SK-N-SH (cell line): Measurements from ENCODE around the gene ITGA2B. TPM values are rescaled to one million over a fixed set of nuclear protein-coding genes. Genes with fewer than 3 reads are reported as not detected.

Experiments
- CTCF ChIA-PET: fragments of 300-600, 350-600 bp; formaldehyde crosslinking; extraction: SDS; loops from one replicate; lab custom pipeline; 2021; lab: Yijun Ruan, JAX
- POLR2A ChIA-PET: fragments of 350-600 bp; sonication (Branson Sonifier 250); formaldehyde crosslinking; extraction: SDS; loops from one replicate; lab custom pipeline; 2020; ENCODE audit warnings: antibody characterized with exemption, inconsistent platforms; lab: Yijun Ruan, JAX
- DNase-seq: peaks from one replicate; pipeline ENCODE4 v3.0.0; 2012
- H2AFZ ChIP-seq: fragments of 200-600 bp; sonication (generic); 2 replicates; pipeline ENCODE4 v1.8.1; 2016; ENCODE audit warnings: antibody characterized with exemption, mild to moderate bottlenecking, low read depth
- H3F3A ChIP-seq: fragments of 200-600 bp; sonication (generic); replicated peaks from 2 replicates; pipeline ENCODE3; 2016; ENCODE audit warnings: antibody characterized with exemption, mild to moderate bottlenecking; ENCODE audit not compliant: insufficient read depth
- H3K27ac ChIP-seq, 2 experiments: fragments of 200-500 bp in 1 of 2; fragments of 200-600 bp in 1 of 2; sonication (Bioruptor generic) in 1 of 2; sonication (generic), shearing (Covaris generic) in 1 of 2; 2 replicates each; pipeline versions ENCODE4 v1.5.1 to v1.6.1; 2014 to 2016; ENCODE audit warnings: low read depth in 2 of 2, inconsistent platforms in 1 of 2, low read length in 1 of 2, mild to moderate bottlenecking in 1 of 2, mixed read lengths in 1 of 2
- H3K27me3 ChIP-seq: fragments of 200-600 bp; sonication (generic), shearing (Covaris generic); 2 replicates; pipeline ENCODE4 v1.6.1; 2016; ENCODE audit warnings: mixed run types; ENCODE audit not compliant: insufficient read depth
- H3K36me3 ChIP-seq, 2 experiments: fragments of 200-500 bp in 1 of 2; fragments of 200-600 bp in 1 of 2; sonication (Bioruptor generic) in 1 of 2; sonication (generic) in 1 of 2; replicated peaks in 1 of 2; 2 replicates each; pipeline versions ENCODE3 to v1.5.1; 2014 to 2016; ENCODE audit warnings: low read length in 1 of 2, mild to moderate bottlenecking in 1 of 2; ENCODE audit not compliant: insufficient read depth in 2 of 2, control insufficient read depth in 1 of 2
- H3K4me1 ChIP-seq, 2 experiments: fragments of 200-500 bp in 1 of 2; fragments of 200-600 bp in 1 of 2; sonication (Bioruptor generic) in 1 of 2; sonication (generic), shearing (Covaris generic) in 1 of 2; 2 replicates each; pipeline versions ENCODE4 v1.5.1 to v1.6.1; 2014 to 2016; ENCODE audit warnings: low read depth in 1 of 2, low read length in 1 of 2, mixed run types in 1 of 2; ENCODE audit not compliant: insufficient read depth in 2 of 2, control insufficient read depth in 1 of 2
- H3K4me2 ChIP-seq: fragments of 200-600 bp; sonication (generic), shearing (Covaris generic); 2 replicates; pipeline ENCODE4 v1.6.1; 2017; ENCODE audit warnings: mixed run types
- H3K4me3 ChIP-seq, 2 experiments: fragments of 200-500 bp in 1 of 2; fragments of 200-600 bp in 1 of 2; sonication (Bioruptor generic) in 1 of 2; sonication (generic), shearing (Covaris generic) in 1 of 2; 2 replicates each; pipeline versions ENCODE4 v1.5.1 to v1.8.1; 2014 to 2016; ENCODE audit warnings: low read depth in 2 of 2, inconsistent platforms in 1 of 2, low read length in 1 of 2, mild to moderate bottlenecking in 1 of 2, mixed read lengths in 1 of 2, moderate library complexity in 1 of 2
- H3K79me2 ChIP-seq: fragments of 200-600 bp; sonication (generic); 2 replicates; pipeline ENCODE4 v1.8.1; 2017; ENCODE audit warnings: mild to moderate bottlenecking; ENCODE audit not compliant: insufficient read depth
- H3K9ac ChIP-seq: fragments of 200-600 bp; sonication (generic); 2 replicates; pipeline ENCODE4 v1.6.1; 2017; ENCODE audit warnings: mixed run types
- H3K9me2 ChIP-seq: fragments of 200-600 bp; sonication (generic); 2 replicates; pipeline ENCODE4 v1.6.1; 2017; ENCODE audit warnings: mixed run types
- H3K9me3 ChIP-seq: fragments of 200-600 bp; sonication (generic); 2 replicates; pipeline ENCODE4 v1.6.1; 2017; ENCODE audit warnings: mixed run types, mild to moderate bottlenecking, moderate library complexity
- H4K20me1 ChIP-seq: fragments of 200-600 bp; sonication (generic); 2 replicates; pipeline ENCODE4 v1.6.1; 2017; ENCODE audit warnings: mild to moderate bottlenecking, mixed run types; ENCODE audit not compliant: insufficient read depth
- CTCF ChIP-seq: fragments of 200-600 bp; sonication (generic); IDR thresholded peaks from 2 replicates; pipeline ENCODE4 v1.6.1; 2017; ENCODE audit warnings: antibody characterized with exemption, mild to moderate bottlenecking, moderate library complexity
- EP300 ChIP-seq, 2 experiments: IDR thresholded peaks; 2 replicates each; pipeline versions ENCODE4 v1.4.0 to v1.6.1; 2012; ENCODE audit warnings: borderline replicate concordance in 1 of 2, low read depth in 1 of 2, low read length in 1 of 2
- EZH2phosphoT487 ChIP-seq: fragments of 200-600 bp; sonication (generic); IDR thresholded peaks from 2 replicates; pipeline ENCODE4 v1.6.1; 2017; ENCODE audit warnings: low read depth, mixed run types, mild to moderate bottlenecking, antibody characterized with exemption, moderate library complexity, borderline replicate concordance
- FOSL2 ChIP-seq: IDR thresholded peaks from 2 replicates; pipeline ENCODE4 v1.4.0; 2012; ENCODE audit warnings: low read depth, mild to moderate bottlenecking, moderate library complexity, borderline replicate concordance
- JUND ChIP-seq: IDR thresholded peaks from 2 replicates; pipeline ENCODE4 v1.4.0; 2012
- MEF2A ChIP-seq: IDR thresholded peaks from 2 replicates; pipeline ENCODE4 v1.4.0; 2012; ENCODE audit warnings: low read depth, borderline replicate concordance
- NFIC ChIP-seq: IDR thresholded peaks from 2 replicates; pipeline ENCODE4 v1.4.0; 2012; ENCODE audit warnings: borderline replicate concordance
- POLR2AphosphoS5 ChIP-seq: IDR thresholded peaks from 2 replicates; pipeline ENCODE4 v1.6.1; 2012; ENCODE audit warnings: low read depth, low read length
- RFX5 ChIP-seq: IDR thresholded peaks from 2 replicates; pipeline ENCODE4 v1.6.1; 2012; ENCODE audit warnings: mild to moderate bottlenecking, improper control_type of control experiment, low read length
- SMC3 ChIP-seq: IDR thresholded peaks from 2 replicates; pipeline ENCODE4 v1.6.1; 2012; ENCODE audit warnings: low read depth, low read length, improper control_type of control experiment
- TEAD4 ChIP-seq: IDR thresholded peaks from 2 replicates; pipeline ENCODE4 v1.4.0; 2012; ENCODE audit warnings: mild to moderate bottlenecking, borderline replicate concordance; ENCODE audit not compliant: insufficient read depth
- USF2 ChIP-seq: fragments of 150-350 bp; IDR thresholded peaks from 2 replicates; pipeline ENCODE4 v1.6.1; 2017; ENCODE audit warnings: antibody characterized with exemption, low read length, low read depth, borderline replicate concordance
- WGBS: methylation state at CpG from one replicate; pipeline ENCODE4 v1.1.6; 2017; ENCODE audit warnings: low lambda C conversion rate; 5-methylcytosine and 5-hydroxymethylcytosine counted together
- polyA plus RNA-seq, 3 experiments: library from polyadenylated mRNA; depleted of rRNA; stranded (reverse); fragments of >200 nt; gene quantifications; 2 replicates each; pipeline ENCODE4 v1.2.3, GENCODE V29; 2012
- TF ChIP-seq, protein P1 (sequence below): IDR thresholded peaks from 2 replicates; pipeline ENCODE4 v1.6.1; 2012; ENCODE audit warnings: mild to moderate bottlenecking, low read depth, low read length, moderate library complexity
- TF ChIP-seq, protein P2 (sequence below): IDR thresholded peaks from 2 replicates; pipeline ENCODE4 v1.4.0; 2012; ENCODE audit warnings: low read depth, borderline replicate concordance
- TF ChIP-seq, protein P3 (sequence below): IDR thresholded peaks from 2 replicates; pipeline ENCODE4; 2012

ITGA2B gene
- polyA plus RNA-seq, 1 of the 3 experiments (the other 2 are of a cell fraction): 1.3 TPM

DNA sequence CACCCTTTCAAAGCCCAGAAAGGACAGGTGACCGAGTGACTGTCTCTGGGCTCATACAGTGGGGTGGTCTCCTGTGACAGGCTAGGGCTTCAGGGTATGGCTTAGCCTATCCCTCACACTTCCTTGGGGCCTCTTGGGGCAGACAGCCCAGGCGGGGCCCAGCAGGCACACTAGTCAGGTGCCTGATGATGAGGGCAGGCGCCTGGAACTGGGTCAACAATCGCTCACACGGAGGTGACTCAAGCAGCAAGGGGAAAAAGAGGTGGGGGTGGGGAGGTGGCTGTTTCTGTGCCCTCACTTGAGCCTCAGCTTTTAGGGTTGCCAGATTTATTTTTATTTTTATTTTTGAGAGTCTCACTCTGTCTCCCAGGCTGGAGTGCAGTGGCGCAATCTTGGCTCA lies 50.7 kb downstream of the ITGA2B start:
- Histone ChIP-seq H3K9me2 (no peaks in the 10 kb centered on the region), H2AFZ (no peak overlapping the region), H3K79me2 (no peaks in the 10 kb centered on the region), H3K9me3 (no peaks in the 10 kb centered on the region), H3K4me2 (no peak overlapping the region)
- TF ChIP-seq USF2 (no peak), NFIC (no peak), MEF2A (no peak), FOSL2 (no peak), TEAD4 (no peak), EP300 (IDR thresholded peaks at IDR 0.05; ENCODE audit: borderline replicate concordance in 1 of 2, low read depth in 1 of 2, low read length in 1 of 2) (no peak), RFX5 (no peak), EZH2phosphoT487 (no peak), JUND (no peak), CTCF (no peak), SMC3 (no peak), POLR2AphosphoS5 (no peak)
- TF ChIP-seq, protein P1, sequence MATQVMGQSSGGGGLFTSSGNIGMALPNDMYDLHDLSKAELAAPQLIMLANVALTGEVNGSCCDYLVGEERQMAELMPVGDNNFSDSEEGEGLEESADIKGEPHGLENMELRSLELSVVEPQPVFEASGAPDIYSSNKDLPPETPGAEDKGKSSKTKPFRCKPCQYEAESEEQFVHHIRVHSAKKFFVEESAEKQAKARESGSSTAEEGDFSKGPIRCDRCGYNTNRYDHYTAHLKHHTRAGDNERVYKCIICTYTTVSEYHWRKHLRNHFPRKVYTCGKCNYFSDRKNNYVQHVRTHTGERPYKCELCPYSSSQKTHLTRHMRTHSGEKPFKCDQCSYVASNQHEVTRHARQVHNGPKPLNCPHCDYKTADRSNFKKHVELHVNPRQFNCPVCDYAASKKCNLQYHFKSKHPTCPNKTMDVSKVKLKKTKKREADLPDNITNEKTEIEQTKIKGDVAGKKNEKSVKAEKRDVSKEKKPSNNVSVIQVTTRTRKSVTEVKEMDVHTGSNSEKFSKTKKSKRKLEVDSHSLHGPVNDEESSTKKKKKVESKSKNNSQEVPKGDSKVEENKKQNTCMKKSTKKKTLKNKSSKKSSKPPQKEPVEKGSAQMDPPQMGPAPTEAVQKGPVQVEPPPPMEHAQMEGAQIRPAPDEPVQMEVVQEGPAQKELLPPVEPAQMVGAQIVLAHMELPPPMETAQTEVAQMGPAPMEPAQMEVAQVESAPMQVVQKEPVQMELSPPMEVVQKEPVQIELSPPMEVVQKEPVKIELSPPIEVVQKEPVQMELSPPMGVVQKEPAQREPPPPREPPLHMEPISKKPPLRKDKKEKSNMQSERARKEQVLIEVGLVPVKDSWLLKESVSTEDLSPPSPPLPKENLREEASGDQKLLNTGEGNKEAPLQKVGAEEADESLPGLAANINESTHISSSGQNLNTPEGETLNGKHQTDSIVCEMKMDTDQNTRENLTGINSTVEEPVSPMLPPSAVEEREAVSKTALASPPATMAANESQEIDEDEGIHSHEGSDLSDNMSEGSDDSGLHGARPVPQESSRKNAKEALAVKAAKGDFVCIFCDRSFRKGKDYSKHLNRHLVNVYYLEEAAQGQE: no peak
- TF ChIP-seq, protein P2, sequence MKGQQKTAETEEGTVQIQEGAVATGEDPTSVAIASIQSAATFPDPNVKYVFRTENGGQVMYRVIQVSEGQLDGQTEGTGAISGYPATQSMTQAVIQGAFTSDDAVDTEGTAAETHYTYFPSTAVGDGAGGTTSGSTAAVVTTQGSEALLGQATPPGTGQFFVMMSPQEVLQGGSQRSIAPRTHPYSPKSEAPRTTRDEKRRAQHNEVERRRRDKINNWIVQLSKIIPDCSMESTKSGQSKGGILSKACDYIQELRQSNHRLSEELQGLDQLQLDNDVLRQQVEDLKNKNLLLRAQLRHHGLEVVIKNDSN: no peak
- TF ChIP-seq, protein P3, sequence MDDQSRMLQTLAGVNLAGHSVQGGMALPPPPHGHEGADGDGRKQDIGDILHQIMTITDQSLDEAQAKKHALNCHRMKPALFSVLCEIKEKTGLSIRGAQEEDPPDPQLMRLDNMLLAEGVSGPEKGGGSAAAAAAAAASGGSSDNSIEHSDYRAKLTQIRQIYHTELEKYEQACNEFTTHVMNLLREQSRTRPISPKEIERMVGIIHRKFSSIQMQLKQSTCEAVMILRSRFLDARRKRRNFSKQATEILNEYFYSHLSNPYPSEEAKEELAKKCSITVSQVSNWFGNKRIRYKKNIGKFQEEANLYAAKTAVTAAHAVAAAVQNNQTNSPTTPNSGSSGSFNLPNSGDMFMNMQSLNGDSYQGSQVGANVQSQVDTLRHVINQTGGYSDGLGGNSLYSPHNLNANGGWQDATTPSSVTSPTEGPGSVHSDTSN: no peak
- TF ChIP-seq, all 33 proteins: peak for 0
- Histone ChIP-seq H3F3A (no peaks in the 10 kb centered on the region), H3K9ac (no peak overlapping the region), H3K4me3 (no peak overlapping the region), H3K4me1 (no peaks in the 10 kb centered on the region), H4K20me1 (no peaks in the 10 kb centered on the region), H3K36me3 (no peaks in the 10 kb centered on the region), H3K27me3 (no peaks in the 10 kb centered on the region), H3K27ac (no peak overlapping the region)
- ChIA-PET POLR2A (no interaction called here), CTCF (interaction anchor here (0.9 to 1.3 kb wide), 3 partner anchors 10 to 146 kb away, joined by 3 to 4 read pairs (median 4); partner anchors contain the start of gene FAM171A2)
- WGBS: 53% methylated on average over 5 of the region's 6 CpGs
- DNase-seq: no peak
